ENCODE results near the gene HNRNPC.

Gene HNRNPC

GRCh38 chr14:21210023-21210422, 59.2 kb downstream of the HNRNPC start:
- Histone ChIP-seq H3K27ac (ENCODE audit: low read length) (no peak overlapping the region), H3K4me1 (ENCODE audit: low read length) (peaks cover 14% of the 10 kb centered on the region), H3K36me3 (replicated peaks; ENCODE audit: low read depth, low read length) (peaks cover 90% of the 10 kb centered on the region), H3K27me3 (ENCODE audit: low read depth, low read length) (no peaks in the 10 kb centered on the region), H3K9me3 (ENCODE audit: insufficient read depth, low read length) (no peaks in the 10 kb centered on the region), H2AFZ (ENCODE audit: low read depth, low read length) (no peak overlapping the region), H3K4me2 (ENCODE audit: low read length) (no peak overlapping the region), H3K79me2 (ENCODE audit: low read length) (peaks cover 60% of the 10 kb centered on the region), H3K4me3 (ENCODE audit: low read length) (no peak overlapping the region), H4K20me1 (ENCODE audit: insufficient read depth, low read length) (peaks cover 88% of the 10 kb centered on the region), H3K9ac (ENCODE audit: low read length) (no peak overlapping the region)
- TF ChIP-seq EZH2phosphoT487 (IDR thresholded peaks at IDR 0.05; ENCODE audit: low read depth) (no peak), CTCF (IDR thresholded peaks at IDR 0.05; ENCODE audit: low read depth, low read length) (no peak)

- Histone ChIP-seq H3K9ac (ENCODE audit: low read length) (no peak overlapping the region), H3K36me3 (replicated peaks; ENCODE audit: low read depth, low read length) (peaks cover 88% of the 10 kb centered on the region), H4K20me1 (ENCODE audit: insufficient read depth, low read length) (peaks cover 88% of the 10 kb centered on the region), H3K4me2 (ENCODE audit: low read length) (no peak overlapping the region), H3K9me3 (ENCODE audit: insufficient read depth, low read length) (no peaks in the 10 kb centered on the region), H3K27me3 (ENCODE audit: low read depth, low read length) (no peaks in the 10 kb centered on the region), H2AFZ (ENCODE audit: low read depth, low read length) (no peak overlapping the region), H3K27ac (ENCODE audit: low read length) (no peak overlapping the region), H3K4me3 (ENCODE audit: low read length) (no peak overlapping the region), H3K4me1 (ENCODE audit: low read length) (peaks cover 14% of the 10 kb centered on the region), H3K79me2 (ENCODE audit: low read length) (peaks cover 52% of the 10 kb centered on the region)
- no peak for TF ChIP-seq EZH2phosphoT487 (IDR thresholded peaks at IDR 0.05; ENCODE audit: low read depth)
- no peak for TF ChIP-seq CTCF (IDR thresholded peaks at IDR 0.05; ENCODE audit: low read depth, low read length)
Measured at GRCh38 chr14:21209185-21209584, 60.1 kb downstream of the HNRNPC start.

GRCh38 chr14:21208554-21208953, 60.7 kb downstream of the HNRNPC start:
- Histone ChIP-seq H4K20me1 (ENCODE audit: insufficient read depth, low read length) (peaks cover 88% of the 10 kb centered on the region), H3K9ac (ENCODE audit: low read length) (no peak overlapping the region), H3K79me2 (ENCODE audit: low read length) (peaks cover 46% of the 10 kb centered on the region), H3K36me3 (replicated peaks; ENCODE audit: low read depth, low read length) (peaks cover 84% of the 10 kb centered on the region), H3K27me3 (ENCODE audit: low read depth, low read length) (no peaks in the 10 kb centered on the region), H3K4me2 (ENCODE audit: low read length) (no peak overlapping the region), H3K27ac (ENCODE audit: low read length) (no peak overlapping the region), H3K9me3 (ENCODE audit: insufficient read depth, low read length) (no peaks in the 10 kb centered on the region), H3K4me3 (ENCODE audit: low read length) (no peak overlapping the region), H2AFZ (ENCODE audit: low read depth, low read length) (no peak overlapping the region), H3K4me1 (ENCODE audit: low read length) (peaks cover 14% of the 10 kb centered on the region)
- TF ChIP-seq CTCF (IDR thresholded peaks at IDR 0.05; ENCODE audit: low read depth, low read length): no peak
- no peak for TF ChIP-seq EZH2phosphoT487 (IDR thresholded peaks at IDR 0.05; ENCODE audit: low read depth)

GRCh38 chr14:21206753-21207684, 62.2 kb downstream of the HNRNPC start:
- Histone ChIP-seq H3K4me2 (ENCODE audit: low read length) (no peak overlapping the region), H4K20me1 (ENCODE audit: insufficient read depth, low read length) (peaks cover 88% of the 10 kb centered on the region)

More at GRCh38 chr14:21206753-21207684, 62.2 kb downstream of the HNRNPC start:
- Histone ChIP-seq H3K27me3 (ENCODE audit: low read depth, low read length) (no peaks in the 10 kb centered on the region), H3K9me3 (ENCODE audit: insufficient read depth, low read length) (no peaks in the 10 kb centered on the region), H3K79me2 (ENCODE audit: low read length) (peaks cover 30% of the 10 kb centered on the region), H2AFZ (ENCODE audit: low read depth, low read length) (no peak overlapping the region), H3K4me3 (ENCODE audit: low read length) (no peak overlapping the region), H3K27ac (ENCODE audit: low read length) (peak overlapping the region; percentile 8; the same call in 1 of the 2 replicates), H3K9ac (ENCODE audit: low read length) (no peak overlapping the region), H3K4me1 (ENCODE audit: low read length) (peaks cover 14% of the 10 kb centered on the region), H3K36me3 (replicated peaks; ENCODE audit: low read depth, low read length) (peaks cover 79% of the 10 kb centered on the region)
- TF ChIP-seq CTCF (IDR thresholded peaks at IDR 0.05; ENCODE audit: low read depth, low read length) (no peak), EZH2phosphoT487 (IDR thresholded peaks at IDR 0.05; ENCODE audit: low read depth) (no peak)

Measured in OCI-LY3 (cell line).